Coronary artery (tissue), 2 donors: ENCODE data around the gene CDH4.

Experiments
- DNase-seq: peaks from one replicate; pipeline ENCODE4 v3.0.0-alpha.2; 2017; ENCODE audit warnings: low spot score
- H3K27ac ChIP-seq, 2 donors: fragments of 200-600 bp; sonication (generic); one replicate each; pipeline ENCODE4 v1.5.1; 2016 to 2019
- H3K4me3 ChIP-seq: fragments of 200-600 bp; sonication (generic); 2 replicates; pipeline ENCODE4 v1.5.1; 2016; ENCODE audit warnings: mild to moderate bottlenecking, moderate library complexity
- CTCF ChIP-seq: fragments of 200-600 bp; sonication (generic); IDR thresholded peaks from one replicate; pipeline ENCODE4 v1.5.1; 2019; ENCODE audit warnings: antibody characterized with exemption

CDH4 gene

DNA sequence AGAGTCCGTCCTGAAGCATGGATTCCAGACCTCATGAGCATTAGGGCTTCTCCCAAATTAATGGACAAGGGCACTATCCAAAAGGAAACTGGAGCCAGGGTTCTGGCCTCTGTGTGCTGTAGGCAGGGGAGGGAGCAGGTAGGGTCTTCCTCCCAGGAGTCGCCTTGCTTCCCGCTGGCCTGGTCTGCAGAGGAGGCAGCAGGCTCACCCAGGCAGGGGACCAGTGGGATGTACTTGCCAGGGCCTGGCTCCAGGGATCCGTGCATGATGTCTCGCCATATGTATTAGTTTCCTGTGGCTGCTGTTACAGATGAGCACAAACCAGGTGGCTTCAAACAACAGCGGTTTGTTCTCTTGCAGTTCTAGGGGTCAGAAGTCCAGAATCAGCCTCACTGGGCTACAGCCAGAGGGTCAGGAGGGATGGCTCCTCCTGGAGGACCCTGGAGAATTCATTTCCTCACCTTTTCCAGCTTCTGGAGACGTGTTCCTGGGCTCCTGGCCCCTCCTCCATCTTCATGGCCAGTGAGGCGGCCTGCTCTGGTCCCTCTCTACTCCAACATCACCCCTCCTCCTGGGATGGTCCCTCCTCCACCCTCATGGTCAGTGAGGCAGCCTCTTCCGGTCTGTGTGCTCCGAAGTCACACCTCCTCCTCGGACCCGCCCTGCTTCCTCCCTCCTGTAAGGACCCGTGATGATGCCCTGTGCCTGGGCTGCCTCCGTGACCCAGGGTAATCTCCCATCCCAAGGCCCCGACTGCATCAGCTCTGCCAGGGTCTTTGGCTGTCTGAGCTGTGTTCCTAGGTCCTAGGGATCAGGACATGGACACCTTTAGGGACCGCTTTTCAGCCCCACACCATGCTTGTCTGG is 329.1 kb downstream of the CDH4 start:
- no peak for TF ChIP-seq CTCF
- no peak for DNase-seq
- Histone ChIP-seq H3K27ac (no peak overlapping the region), H3K4me3 (no peak overlapping the region)

GRCh38 chr20:61581825-61582188 is 329.7 kb downstream of the CDH4 start:
- Histone ChIP-seq H3K27ac (no peak overlapping the region), H3K4me3 (no peak overlapping the region)
- no peak for DNase-seq
- no peak for TF ChIP-seq CTCF

DNA sequence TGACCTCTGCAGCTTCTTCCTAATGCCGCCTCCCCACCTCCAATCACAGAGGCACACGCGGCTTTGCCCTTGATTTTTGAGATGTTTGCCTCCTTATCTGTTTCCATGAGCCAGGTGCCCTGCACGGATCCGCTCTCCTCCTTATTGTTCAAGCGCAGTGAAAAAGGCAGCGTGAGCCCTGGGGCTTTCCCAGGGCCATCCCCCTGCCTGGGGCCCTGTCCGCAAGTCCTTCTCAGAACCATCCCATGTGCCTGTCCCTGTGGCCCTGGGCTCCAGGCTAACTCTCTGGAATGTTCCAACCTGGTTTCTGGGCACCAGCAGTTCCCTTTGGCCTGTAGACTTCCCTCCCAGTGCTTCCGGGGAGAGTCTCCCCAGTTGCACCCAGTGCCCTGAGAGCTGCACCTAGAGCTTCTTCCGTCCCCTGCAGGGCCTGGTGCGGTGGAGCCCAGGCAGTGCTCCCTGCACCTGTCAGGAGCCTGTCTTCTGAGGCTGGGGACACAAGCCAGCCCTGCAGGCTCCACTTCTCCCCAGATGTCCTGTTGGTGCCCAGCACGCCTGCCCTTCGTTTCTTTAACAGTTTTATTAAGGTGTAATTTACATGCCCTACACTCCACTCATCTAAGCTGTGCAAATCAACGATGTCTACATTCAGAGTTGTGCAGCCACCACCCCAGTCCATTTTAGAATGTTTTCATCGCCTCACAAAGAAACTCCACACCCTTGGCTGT is 330.3 kb downstream of the CDH4 start:
- no peak for DNase-seq
- Histone ChIP-seq H3K27ac (no peak overlapping the region), H3K4me3 (no peak overlapping the region)
- TF ChIP-seq CTCF, result no peak

- no peak overlapping the region for H3K4me3 ChIP-seq
- no peak overlapping the region for H3K27ac ChIP-seq
- TF ChIP-seq CTCF, result no peak
- no peak for DNase-seq
Observed at GRCh38 chr20:61583356-61583755, 331.3 kb downstream of the CDH4 start.

- H3K27ac ChIP-seq, result no peak overlapping the region
- no peak for TF ChIP-seq CTCF
- no peak for DNase-seq
- H3K4me3 ChIP-seq, result no peak overlapping the region
Observed at GRCh38 chr20:61584851-61585250, 332.8 kb downstream of the CDH4 start.

DNA sequence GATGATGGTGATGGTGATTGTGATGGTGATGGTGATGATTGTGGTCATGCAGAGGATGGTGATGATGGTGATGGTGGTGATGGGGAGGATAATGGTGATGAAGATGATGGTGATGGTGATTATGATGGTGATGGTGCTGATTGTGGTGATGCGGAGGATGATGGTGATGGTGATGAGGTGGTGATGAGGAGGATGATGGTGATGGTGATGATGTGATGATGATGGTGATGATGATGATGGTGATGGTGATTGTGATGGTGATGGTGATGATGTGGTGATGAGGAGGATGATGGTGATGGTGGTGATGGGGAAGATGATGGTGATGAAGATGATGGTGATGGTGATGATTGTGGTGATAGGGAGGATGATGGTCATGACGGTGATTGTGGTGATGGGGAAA is 333.7 kb downstream of the CDH4 start:
- no peak overlapping the region for H3K27ac ChIP-seq
- H3K4me3 ChIP-seq, result no peak overlapping the region
- no peak for TF ChIP-seq CTCF
- DNase-seq, result no peak

DNA sequence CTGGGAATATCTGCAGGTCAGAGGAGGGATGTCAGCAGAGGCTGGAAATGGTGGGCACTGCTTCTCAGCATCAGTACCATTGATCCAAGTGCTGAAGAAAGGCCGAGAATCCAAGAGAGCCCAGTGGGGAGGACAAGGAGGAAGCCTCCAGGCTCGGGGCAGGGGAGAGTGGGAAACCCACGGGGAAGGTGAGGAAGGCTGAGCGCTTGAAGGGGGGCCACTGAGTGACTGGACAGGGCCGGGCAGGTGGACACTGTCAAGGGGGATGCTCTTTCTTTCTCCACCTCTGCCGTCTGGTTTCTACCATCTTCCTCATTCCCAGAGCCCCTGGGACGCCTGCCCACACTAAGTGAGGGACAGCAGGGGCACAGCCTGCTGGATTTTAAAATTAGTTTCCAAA is 335.0 kb downstream of the CDH4 start:
- H3K27ac ChIP-seq, result no peak overlapping the region
- no peak for TF ChIP-seq CTCF
- DNase-seq, result no peak

More for the DNA sequence above, 335.0 kb downstream of the CDH4 start:
- H3K4me3 ChIP-seq, result no peak overlapping the region
